NCI-H2227 (cell line): ENCODE results near the gene HHATL.

Experiments used
- DNase-seq: peaks from one replicate; lab custom pipeline; 2025; ENCODE audit not compliant: unreplicated experiment; lab: John Stamatoyannopoulos, UW

The HHATL gene

GRCh38 chr3:42713747-42714146 lies 11.1 kb upstream of the HHATL start:
- no peak for DNase-seq

- DNase-seq, result no peak
Observed at GRCh38 chr3:42712688-42713372, 10.2 kb upstream of the HHATL start.

- no peak for DNase-seq
Observed at GRCh38 chr3:42712344-42712648, 9.7 kb upstream of the HHATL start.

- DNase-seq, result no peak
Observed at GRCh38 chr3:42711491-42712343, 9.1 kb upstream of the HHATL start.

- no peak for DNase-seq
Observed at GRCh38 chr3:42710323-42711021, 7.9 kb upstream of the HHATL start.

- no peak for DNase-seq
Observed at GRCh38 chr3:42709621-42710020, 7.0 kb upstream of the HHATL start.

GRCh38 chr3:42708611-42709151 lies 6.1 kb upstream of the HHATL start:
- no peak for DNase-seq

GRCh38 chr3:42707620-42708355 lies 5.2 kb upstream of the HHATL start:
- DNase-seq, result no peak

GRCh38 chr3:42706721-42707619 lies 4.4 kb upstream of the HHATL start:
- DNase-seq, result no peak

- no peak for DNase-seq
Observed at GRCh38 chr3:42705962-42706585, 3.5 kb upstream of the HHATL start.

GRCh38 chr3:42705058-42705767 lies 2.6 kb upstream of the HHATL start:
- no peak for DNase-seq

- no peak for DNase-seq
Observed at GRCh38 chr3:42704136-42704841, 1.7 kb upstream of the HHATL start.

- DNase-seq, result no peak
Observed at GRCh38 chr3:42703695-42704025, 1.1 kb upstream of the HHATL start.

GRCh38 chr3:42702982-42703694 lies 540 bp upstream of the HHATL start:
- DNase-seq, result no peak

- no peak for DNase-seq
Observed at GRCh38 chr3:42701371-42702065, 1.1 kb downstream of the HHATL start.

GRCh38 chr3:42700366-42701288 lies 2.0 kb downstream of the HHATL start:
- no peak for DNase-seq
